Spleen (tissue), 7 donors: Measurements from ENCODE around the gene USP35.

ENCODE experiments used
- POLR2AphosphoS5 ChIP-seq, 3 donors: sonication (generic); formaldehyde crosslinking; IDR thresholded peaks; one replicate each; pipeline ENCODE4 v1.5.1; 2017; ENCODE audit warnings: antibody characterized with exemption in 3 of 3
- TF ChIP-seq, protein P1 (sequence below), 11 experiments: fragments of 200-600 bp in 7 of 11; fragments of 450-650 bp in 4 of 11; sonication (generic) in 4 of 11; IDR thresholded peaks in 8 of 11; conservative IDR thresholded peaks in 3 of 11; 1 replicate in 7 of 11; 2 replicates in 4 of 11; pipeline versions ENCODE4 v1.4.0 to v1.8.0; 2016 to 2021; ENCODE audit warnings: antibody characterized with exemption in 11 of 11, inconsistent platforms in 4 of 11, mild to moderate bottlenecking in 1 of 11
- donor health status: DM: no; HTN: no; CAD: no; lungs with moderate emphysema.
- donor health status: DM: no; HTN: no; CAD: no.
- donor health status: DM: no; HTN: no; CAD: no.

DNA sequence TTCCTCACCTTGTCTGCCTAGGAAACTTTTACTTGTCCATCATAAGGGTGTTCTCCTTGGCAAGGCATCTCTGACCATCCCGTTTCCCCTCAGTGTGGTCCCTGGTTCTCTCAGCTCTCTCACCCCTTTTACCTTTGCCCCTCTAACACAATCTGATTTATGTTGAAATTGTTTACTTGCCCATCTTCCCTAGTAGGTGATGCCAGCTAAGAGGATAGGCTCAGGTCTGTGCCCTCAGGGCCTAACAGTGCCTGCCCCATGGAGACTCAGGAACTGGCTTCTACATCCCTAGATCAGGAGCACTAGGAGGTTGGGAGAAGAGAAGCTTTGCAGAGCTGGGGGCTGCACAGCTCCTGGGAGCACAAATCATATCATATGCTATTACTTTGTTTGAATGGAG lies 28.2 kb upstream of the USP35 start:
- no peak for TF ChIP-seq POLR2AphosphoS5 (IDR thresholded peaks at IDR 0.05)
- TF ChIP-seq, protein P1, sequence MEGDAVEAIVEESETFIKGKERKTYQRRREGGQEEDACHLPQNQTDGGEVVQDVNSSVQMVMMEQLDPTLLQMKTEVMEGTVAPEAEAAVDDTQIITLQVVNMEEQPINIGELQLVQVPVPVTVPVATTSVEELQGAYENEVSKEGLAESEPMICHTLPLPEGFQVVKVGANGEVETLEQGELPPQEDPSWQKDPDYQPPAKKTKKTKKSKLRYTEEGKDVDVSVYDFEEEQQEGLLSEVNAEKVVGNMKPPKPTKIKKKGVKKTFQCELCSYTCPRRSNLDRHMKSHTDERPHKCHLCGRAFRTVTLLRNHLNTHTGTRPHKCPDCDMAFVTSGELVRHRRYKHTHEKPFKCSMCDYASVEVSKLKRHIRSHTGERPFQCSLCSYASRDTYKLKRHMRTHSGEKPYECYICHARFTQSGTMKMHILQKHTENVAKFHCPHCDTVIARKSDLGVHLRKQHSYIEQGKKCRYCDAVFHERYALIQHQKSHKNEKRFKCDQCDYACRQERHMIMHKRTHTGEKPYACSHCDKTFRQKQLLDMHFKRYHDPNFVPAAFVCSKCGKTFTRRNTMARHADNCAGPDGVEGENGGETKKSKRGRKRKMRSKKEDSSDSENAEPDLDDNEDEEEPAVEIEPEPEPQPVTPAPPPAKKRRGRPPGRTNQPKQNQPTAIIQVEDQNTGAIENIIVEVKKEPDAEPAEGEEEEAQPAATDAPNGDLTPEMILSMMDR (IDR thresholded peaks at IDR 0.05 in 8 of 11, conservative IDR thresholded peaks at IDR 0.05 in 3 of 11), result no peak
